RWPE1 (cell line): ENCODE measurements around the gene MMP20.

Source experiments
- CTCF ChIA-PET: fragments of 350-600 bp; sonication (Branson Sonifier 250); formaldehyde crosslinking; extraction: SDS; loops from one replicate; lab custom pipeline; 2021; lab: Yijun Ruan, JAX
- POLR2A ChIA-PET: fragments of 400-600 bp; formaldehyde crosslinking; extraction: SDS; loops from one replicate; lab custom pipeline; 2020; ENCODE audit warnings: antibody characterized with exemption; ENCODE audit not compliant: low non-redundant PET; lab: Yijun Ruan, JAX
- DNase-seq: peaks from one replicate; pipeline ENCODE4 v3.0.0; 2012; ENCODE audit warnings: low spot score
- H3K27ac ChIP-seq: fragments of 450-650 bp; 2 replicates; pipeline ENCODE4 v1.5.1; 2017
- TF ChIP-seq, protein P1 (sequence below): fragments of 450-650 bp; conservative IDR thresholded peaks from 2 replicates; pipeline ENCODE4 v1.5.1; 2017; ENCODE audit warnings: low read depth, mild to moderate bottlenecking

Gene MMP20

DNA sequence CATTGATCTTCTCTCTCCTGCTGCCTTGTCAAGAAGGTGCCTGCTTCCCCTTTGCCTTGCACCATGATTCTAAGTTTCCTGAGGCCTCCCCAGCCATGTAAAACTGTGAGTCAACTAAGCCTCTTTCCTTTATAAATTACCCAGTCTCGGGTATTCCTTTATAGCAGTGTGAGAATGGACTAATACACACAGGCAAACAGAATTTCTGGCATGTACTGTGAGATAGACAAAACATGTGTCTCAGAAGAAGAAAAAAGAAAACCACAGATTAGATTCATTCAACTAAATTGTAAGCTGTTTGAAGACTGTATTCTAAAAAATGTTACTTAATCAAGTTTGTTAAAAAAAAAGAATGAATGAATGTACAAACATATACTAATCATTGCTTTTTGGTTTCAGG, 1.5 kb upstream of the MMP20 start:
- no peak overlapping the region for H3K27ac ChIP-seq
- TF ChIP-seq, protein P1, sequence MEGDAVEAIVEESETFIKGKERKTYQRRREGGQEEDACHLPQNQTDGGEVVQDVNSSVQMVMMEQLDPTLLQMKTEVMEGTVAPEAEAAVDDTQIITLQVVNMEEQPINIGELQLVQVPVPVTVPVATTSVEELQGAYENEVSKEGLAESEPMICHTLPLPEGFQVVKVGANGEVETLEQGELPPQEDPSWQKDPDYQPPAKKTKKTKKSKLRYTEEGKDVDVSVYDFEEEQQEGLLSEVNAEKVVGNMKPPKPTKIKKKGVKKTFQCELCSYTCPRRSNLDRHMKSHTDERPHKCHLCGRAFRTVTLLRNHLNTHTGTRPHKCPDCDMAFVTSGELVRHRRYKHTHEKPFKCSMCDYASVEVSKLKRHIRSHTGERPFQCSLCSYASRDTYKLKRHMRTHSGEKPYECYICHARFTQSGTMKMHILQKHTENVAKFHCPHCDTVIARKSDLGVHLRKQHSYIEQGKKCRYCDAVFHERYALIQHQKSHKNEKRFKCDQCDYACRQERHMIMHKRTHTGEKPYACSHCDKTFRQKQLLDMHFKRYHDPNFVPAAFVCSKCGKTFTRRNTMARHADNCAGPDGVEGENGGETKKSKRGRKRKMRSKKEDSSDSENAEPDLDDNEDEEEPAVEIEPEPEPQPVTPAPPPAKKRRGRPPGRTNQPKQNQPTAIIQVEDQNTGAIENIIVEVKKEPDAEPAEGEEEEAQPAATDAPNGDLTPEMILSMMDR = no peak
- POLR2A ChIA-PET = no interaction called here
- no peak for DNase-seq
- CTCF ChIA-PET = interaction anchor here (0.6 kb wide), 1 partner anchor 63 kb away, joined by 3 read pairs; no protein-coding TSS in a partner anchor

DNA sequence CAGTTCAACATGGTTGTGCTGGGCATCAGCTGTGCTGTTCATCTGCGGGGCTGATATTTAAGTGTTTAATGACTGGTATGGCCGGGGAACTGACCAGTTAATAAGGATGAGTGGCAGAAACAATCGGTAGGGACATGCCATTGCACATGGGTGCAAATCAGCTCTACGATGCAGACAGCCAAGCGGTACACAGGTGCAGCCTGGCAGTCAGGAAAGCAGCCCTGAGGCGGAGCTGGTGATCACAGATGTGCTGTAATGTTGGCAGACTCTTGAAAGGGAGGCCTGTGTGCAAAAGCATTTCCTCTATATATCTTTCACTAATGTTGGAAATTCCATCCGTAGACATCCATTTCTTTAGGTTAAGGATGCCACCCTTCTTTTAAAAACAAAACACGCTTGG, 1.1 kb downstream of the MMP20 start:
- TF ChIP-seq, protein P1 = no peak
- no peak overlapping the region for H3K27ac ChIP-seq
- CTCF ChIA-PET = no interaction called here
- POLR2A ChIA-PET = no interaction called here
- DNase-seq = no peak

DNA sequence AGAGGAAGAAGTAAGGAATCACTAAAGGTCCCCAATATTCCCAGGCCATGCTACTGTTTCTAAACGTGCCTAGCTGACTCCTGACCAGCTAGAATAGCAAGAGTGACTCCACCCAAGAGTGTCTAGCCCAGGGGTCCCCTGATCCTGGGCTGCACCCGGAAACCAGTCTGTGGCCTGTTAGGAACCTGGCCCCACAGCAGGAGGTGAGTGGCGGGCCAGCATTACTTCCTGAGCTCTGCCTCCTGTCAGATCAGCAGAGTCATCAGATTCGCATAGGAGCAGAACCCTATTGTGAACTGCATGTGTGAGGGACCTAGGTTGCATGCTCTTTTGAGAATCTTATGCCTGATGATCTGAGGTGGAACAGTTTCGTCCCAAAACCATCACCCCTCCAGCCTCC, 2.0 kb downstream of the MMP20 start:
- TF ChIP-seq, protein P1 = no peak
- ChIA-PET POLR2A (no interaction called here), CTCF (no interaction called here)
- no peak for DNase-seq
- H3K27ac ChIP-seq = no peak overlapping the region

DNA sequence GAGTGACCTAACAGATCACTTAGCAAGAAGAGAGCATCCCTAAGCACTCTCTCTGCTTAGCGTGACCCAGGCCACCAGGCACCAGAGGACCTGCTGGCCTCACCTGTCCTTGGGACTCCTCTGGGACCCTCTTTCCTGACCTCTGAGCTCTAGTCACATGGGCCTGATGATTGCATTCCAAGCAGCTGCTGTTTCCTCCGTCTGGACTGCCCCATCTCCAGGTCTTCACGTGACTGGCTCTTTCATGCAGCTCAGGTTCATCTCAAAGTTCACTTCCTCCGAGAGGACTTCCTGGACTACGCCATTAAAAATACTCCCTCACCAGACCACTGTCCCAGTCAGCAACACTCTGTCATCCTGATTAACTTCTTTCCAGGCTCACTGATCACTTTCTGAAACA, 2.9 kb downstream of the MMP20 start:
- no peak overlapping the region for H3K27ac ChIP-seq
- no peak for DNase-seq
- ChIA-PET CTCF (no interaction called here), POLR2A (no interaction called here)
- TF ChIP-seq, protein P1 = no peak

DNA sequence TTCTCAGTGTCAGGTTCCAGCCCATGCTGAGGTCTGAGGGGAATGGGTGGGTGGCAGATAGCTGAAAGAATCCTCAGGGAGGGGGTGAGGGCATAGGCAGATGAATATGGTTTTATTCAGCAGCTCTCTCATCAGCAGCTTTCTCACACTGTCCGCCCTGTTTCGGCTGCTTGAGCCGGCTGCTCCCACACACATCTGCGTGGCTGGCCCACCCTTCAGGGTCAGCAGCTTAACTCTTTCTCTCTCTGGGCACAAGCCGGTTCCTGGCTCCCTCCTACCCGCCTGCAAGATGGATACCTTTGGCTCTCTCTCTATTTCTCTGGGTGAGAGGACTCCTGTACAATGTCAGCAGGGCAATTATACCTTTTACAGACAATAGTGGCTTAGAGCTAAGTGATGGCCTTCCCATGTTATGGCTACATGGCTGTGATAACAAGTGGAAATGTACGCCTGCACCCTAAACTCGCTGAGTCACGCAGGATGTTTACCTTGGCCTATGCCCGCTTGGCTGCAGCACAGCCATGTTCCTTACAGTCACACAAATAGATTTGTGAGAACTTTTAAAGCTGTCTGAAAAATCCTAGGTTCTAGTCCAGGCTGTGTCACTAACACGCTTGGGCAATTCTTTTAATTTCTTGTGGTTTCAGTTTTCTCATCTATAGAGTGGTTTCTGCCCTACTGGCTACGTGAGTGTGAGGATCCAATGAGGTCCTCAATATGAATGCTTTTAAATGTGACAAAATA, 4.1 kb downstream of the MMP20 start:
- CTCF ChIA-PET = interaction anchor here (0.6 to 0.8 kb wide), 2 partner anchors 10 to 422 kb away, joined by 3 read pairs; no protein-coding TSS in a partner anchor

DNA sequence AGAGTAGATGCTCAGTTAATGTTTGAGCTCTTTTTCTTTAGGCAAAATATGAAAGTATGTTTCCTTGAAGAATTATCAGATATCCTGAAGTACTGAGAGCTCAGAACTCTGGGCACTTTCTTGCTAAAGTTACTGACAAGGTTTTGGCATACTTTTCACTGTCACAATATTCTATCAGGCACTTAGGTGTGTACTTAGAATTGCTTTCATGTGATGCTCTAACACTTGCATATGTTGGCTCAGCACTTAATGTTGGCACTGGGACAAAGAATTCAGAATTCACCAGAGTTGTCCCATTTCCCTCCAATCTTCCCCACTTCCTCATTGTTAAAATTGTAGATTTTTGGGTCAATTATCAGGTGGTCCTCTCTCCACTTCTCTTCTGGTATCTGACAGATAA, 5.0 kb downstream of the MMP20 start:
- TF ChIP-seq, protein P1 = no peak
- CTCF ChIA-PET = interaction anchor here (0.6 kb wide), 1 partner anchor 19 kb away, joined by 3 read pairs; no protein-coding TSS in a partner anchor
- POLR2A ChIA-PET = no interaction called here
- DNase-seq = no peak
- no peak overlapping the region for H3K27ac ChIP-seq

More for the DNA sequence above, 4.1 kb downstream of the MMP20 start:
- peak overlapping the region; percentile 8; the same call in 1 of the 2 replicates for H3K27ac ChIP-seq
- TF ChIP-seq, protein P1 = no peak
- no peak for DNase-seq
- POLR2A ChIA-PET = no interaction called here
